ENCODE measurements around the gene CNMD.

Gene CNMD

GRCh38 chr13:52739468-52740071 lies at the start of gene CNMD:
Gene CNMD, minus strand, starts transcription at chr13:52739820. Its CDS starts 119 bp downstream, at chr13:52739701.
- no peak for DNase-seq

GRCh38 chr13:52788011-52788410 lies 48.4 kb upstream of the CNMD start:
- DNase-seq, result no peak

GRCh38 chr13:52787235-52787634 lies 47.6 kb upstream of the CNMD start:
- DNase-seq, result no peak

DNA sequence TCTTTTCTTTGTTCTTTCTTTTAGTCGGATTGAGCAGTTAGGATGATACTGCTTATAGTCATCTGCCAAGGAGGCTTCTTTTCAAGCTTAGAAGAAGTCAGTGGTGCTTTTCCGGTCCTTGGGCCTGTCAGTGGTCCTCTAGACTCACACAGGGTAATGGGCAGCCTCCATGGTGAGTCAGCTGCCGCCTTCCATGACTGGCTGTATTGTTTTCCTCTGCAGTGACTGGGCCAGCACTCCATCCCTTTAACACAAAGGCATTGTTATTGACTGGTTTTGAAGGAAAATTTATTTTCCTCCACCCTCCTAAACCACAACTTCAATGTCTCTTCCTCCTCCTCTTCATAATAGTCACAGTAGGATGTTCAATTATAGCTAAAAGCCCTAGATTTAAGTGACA lies 47.1 kb upstream of the CNMD start:
- no peak for DNase-seq

DNA sequence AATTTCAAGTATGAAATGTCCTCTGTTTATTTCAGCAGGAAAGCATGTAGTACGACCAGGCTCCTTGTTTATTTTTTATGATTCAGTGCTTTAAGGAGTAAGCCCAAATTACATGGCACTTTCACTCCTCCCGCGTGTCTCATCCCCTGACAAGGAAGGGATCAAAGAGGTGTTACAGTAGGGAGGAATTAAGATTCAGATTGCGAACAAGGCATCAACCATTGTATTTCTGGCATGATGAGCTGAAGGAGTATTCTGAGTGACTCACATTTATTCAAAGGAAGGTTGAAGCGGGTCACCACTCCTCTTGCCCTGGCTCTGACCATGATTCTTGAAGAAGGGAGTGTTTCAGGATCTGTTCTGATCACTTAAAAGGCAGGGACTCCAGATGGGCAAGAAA lies 46.1 kb upstream of the CNMD start:
- no peak for DNase-seq

DNA sequence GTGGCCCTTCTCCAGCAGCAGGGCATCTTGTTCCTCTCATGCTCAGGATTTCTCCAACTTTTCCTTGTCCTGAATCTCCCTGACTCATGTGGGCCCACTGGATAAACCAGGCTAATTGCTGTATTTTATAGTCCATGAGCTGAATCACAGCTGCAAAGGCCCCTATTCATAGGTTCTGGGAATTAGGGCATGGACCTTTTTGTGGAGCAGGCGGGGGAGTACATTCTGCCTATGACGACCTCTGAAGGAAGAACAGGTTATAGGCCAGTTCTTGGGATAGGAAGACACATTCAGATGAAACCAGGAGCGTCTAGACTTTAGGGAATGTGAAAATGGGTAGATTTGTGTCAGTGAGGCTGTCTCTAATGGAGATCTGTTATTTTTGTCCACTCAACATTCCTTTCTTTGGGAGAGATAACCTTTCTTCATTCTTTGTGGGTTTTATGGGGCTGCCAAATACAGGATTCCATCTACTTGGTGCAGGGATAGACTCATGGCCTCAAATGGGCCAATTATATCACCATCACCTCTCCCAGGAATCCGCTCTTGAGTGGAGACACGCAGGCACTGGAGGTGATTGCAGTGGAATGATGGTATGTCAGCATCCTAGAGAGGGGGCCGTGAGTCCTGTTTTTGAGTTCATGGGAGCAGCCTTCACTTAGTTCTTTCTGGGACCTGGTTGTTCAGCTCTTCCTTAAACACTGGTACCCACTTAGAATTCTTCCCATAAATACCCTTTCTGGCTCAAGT lies 45.1 kb upstream of the CNMD start:
- no peak for DNase-seq

DNA sequence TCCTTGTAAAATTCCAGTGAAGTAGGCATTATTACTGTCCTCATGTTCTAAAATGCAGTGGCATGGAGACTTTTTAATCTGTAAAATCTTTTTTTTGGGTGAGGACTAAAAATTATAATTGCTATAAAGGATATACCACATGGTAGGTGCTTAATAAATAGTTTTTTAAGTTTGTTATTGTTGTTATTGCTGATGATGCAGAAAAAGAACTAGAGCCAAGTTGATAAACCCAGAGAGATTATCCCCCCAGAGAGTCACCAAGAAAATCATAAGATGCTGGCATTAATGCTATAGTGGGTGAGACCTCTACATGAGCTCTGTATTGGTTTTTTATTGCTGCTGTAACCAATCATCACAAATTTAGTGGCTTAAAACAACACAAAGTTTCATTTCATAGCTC lies 44.3 kb upstream of the CNMD start:
- no peak for DNase-seq

GRCh38 chr13:52782471-52783448 lies 43.1 kb upstream of the CNMD start:
- DNase-seq, result no peak

DNA sequence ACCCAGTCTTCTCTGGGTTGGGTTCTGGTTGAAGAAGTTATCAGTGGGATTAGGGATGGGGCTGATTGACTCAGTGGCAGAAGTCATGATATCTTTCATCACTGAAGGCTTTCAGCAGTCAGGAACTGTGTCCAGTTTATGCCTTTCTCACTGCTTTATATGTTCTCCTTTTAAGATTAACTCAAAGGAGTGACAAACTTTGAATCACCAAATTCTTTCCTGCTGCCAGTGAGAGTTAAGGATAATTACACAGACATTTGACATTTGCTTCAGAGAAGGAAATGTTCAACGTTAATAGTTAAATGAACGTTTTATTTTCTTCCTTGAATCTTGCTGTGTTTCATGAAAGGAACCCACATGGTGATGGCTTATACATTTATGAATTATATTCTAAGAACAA lies 41.0 kb upstream of the CNMD start:
- DNase-seq, result no peak

DNA sequence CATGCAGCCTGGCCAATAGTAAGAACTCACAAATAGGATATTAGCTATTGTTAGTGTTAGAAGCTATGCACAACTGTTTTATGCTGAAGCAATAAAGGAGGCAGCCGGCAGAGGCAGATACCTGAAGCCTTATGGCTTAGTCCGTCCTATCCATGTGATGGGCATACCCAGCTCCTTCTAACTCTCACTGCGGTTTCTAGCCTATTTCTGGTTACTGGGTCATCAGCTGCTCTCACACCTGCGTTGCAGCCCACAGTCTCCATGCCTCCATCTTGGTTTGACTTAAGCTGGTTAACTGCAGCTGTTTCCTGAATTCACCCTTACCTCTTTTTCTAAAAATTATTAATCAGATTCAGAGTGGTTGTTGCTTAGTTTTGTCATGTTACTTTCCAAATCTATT lies 40.5 kb upstream of the CNMD start:
- DNase-seq, result no peak

GRCh38 chr13:52779103-52779502 lies 39.5 kb upstream of the CNMD start:
- DNase-seq, result no peak

- no peak for DNase-seq
Measured at GRCh38 chr13:52776726-52777125, 37.1 kb upstream of the CNMD start.

GRCh38 chr13:52775511-52775910 lies 35.9 kb upstream of the CNMD start:
- DNase-seq, result no peak

GRCh38 chr13:52767949-52768516 lies 28.4 kb upstream of the CNMD start:
- DNase-seq, result no peak

DNA sequence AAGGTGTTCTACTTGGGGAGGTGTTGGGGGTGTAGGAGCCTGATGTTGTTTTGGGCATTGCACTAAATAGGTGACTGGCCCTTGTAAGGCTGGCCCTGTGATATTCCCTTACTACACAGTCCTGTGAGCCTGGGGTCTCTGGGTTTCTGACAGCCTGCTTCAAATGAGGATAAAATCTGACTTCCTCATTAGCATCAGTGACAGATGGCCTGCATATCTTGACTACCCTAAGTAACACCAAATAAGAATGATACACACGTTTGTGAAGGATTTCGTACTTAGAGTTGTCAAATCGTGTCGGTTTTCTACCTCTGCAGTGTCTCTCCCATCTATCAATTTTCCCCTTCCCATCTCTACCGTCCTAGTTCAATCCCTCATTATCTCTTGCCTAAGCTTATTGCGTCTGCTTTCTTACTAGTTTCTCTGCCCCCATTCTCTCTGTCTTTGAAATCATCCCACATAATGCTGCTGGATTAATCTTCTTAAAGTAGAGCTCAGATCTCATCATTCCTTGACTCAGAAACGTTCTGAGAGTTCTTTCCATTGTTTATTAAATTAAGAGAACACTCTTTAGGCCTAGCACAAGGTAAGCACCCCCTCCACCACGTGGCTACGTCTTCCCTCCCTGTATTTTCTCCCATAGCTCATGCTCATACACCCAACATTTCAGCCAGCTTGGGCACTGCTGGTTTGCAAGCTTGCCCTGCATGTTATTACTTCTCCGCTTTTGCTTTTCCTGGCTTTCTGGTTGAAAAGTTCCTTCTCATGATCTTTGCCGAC lies 26.2 kb upstream of the CNMD start:
- DNase-seq, result no peak

GRCh38 chr13:52760077-52760476 lies 20.5 kb upstream of the CNMD start:
- DNase-seq, result no peak

GRCh38 chr13:52758114-52758513 lies 18.5 kb upstream of the CNMD start:
- DNase-seq, result no peak

GRCh38 chr13:52751196-52751595 lies 11.6 kb upstream of the CNMD start:
- DNase-seq, result no peak

GRCh38 chr13:52750713-52751112 lies 11.1 kb upstream of the CNMD start:
- DNase-seq, result no peak

- DNase-seq, result no peak
Measured at GRCh38 chr13:52749419-52749818, 9.8 kb upstream of the CNMD start.

DNA sequence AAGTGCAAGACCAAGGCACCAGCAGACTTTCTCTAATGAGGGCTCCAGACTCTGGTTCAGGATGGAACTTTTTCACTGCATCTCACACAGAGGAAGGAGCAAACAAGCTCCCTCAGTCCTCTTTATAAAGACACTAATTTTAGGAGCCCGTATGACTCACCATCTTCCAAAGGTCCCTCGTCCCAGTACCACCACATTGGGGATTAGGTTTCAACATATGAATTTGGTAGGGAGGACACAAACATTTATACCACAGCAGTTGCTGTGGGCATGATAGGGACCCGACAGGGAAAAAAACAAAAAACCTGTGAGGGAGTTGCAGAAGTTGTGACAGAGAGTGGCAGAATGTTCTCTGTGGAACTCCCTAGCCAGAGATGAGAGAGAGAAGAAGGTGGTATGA lies 6.5 kb upstream of the CNMD start:
- no peak for DNase-seq

GRCh38 chr13:52744842-52745375 lies 5.3 kb upstream of the CNMD start:
- DNase-seq, result no peak
